HG03097 (cell line): Measurements from ENCODE around the gene PACSIN2.
"Not testable (repeated sequence)": the region's sequence is repeated elsewhere in the genome, so short reads cannot be mapped to it uniquely, and the experiment has no call there.

Source experiments
- ATAC-seq: cut with Tn5 transposase; IDR thresholded peaks from one replicate; pipeline ENCODE4 v1.9.1; 2021; ENCODE audit not compliant: unreplicated experiment, low FRiP score

PACSIN2 gene

GRCh38 chr22:42950281-42950680 lies 64.7 kb downstream of the PACSIN2 start:
- no peak for ATAC-seq

- ATAC-seq = no peak
Measured at GRCh38 chr22:42949159-42949558, 65.8 kb downstream of the PACSIN2 start.

- ATAC-seq = no peak
Measured at GRCh38 chr22:42948294-42948693, 66.7 kb downstream of the PACSIN2 start.

GRCh38 chr22:42947211-42947990 lies 67.5 kb downstream of the PACSIN2 start:
- ATAC-seq = no peak

- no peak for ATAC-seq
Measured at GRCh38 chr22:42946546-42947198, 68.3 kb downstream of the PACSIN2 start.

GRCh38 chr22:42945736-42946135 lies 69.2 kb downstream of the PACSIN2 start:
- no peak for ATAC-seq

GRCh38 chr22:42945027-42945426 lies 69.9 kb downstream of the PACSIN2 start:
- ATAC-seq = no peak

GRCh38 chr22:42944409-42944808 lies 70.5 kb downstream of the PACSIN2 start:
- ATAC-seq = no peak

GRCh38 chr22:42943981-42944380 lies 71.0 kb downstream of the PACSIN2 start:
- ATAC-seq = no peak

GRCh38 chr22:42942351-42942750 lies 72.6 kb downstream of the PACSIN2 start:
- ATAC-seq = no peak

- ATAC-seq = no peak
Measured at GRCh38 chr22:42939941-42940653, 74.9 kb downstream of the PACSIN2 start.

GRCh38 chr22:42939451-42939881 lies 75.5 kb downstream of the PACSIN2 start:
- ATAC-seq = no peak

- no peak for ATAC-seq
Measured at GRCh38 chr22:42938976-42939375, 76.0 kb downstream of the PACSIN2 start.

- ATAC-seq = no peak
Measured at GRCh38 chr22:42938449-42938848, 76.5 kb downstream of the PACSIN2 start.

- no peak for ATAC-seq
Measured at GRCh38 chr22:42937164-42937843, 77.6 kb downstream of the PACSIN2 start.

- ATAC-seq = not testable (repeated sequence)
Measured at GRCh38 chr22:42936680-42937079, 78.3 kb downstream of the PACSIN2 start.

- no peak for ATAC-seq
Measured at GRCh38 chr22:42934338-42934737, 80.6 kb downstream of the PACSIN2 start.

- ATAC-seq = no peak
Measured at GRCh38 chr22:42933485-42934091, 81.4 kb downstream of the PACSIN2 start.

- ATAC-seq = no peak
Measured at GRCh38 chr22:42932857-42933484, 82.0 kb downstream of the PACSIN2 start.

- ATAC-seq = no peak
Measured at GRCh38 chr22:42932197-42932519, 82.8 kb downstream of the PACSIN2 start.
